Activated naive CD4-positive, alpha-beta T cell (primary cell): ENCODE results near the gene IFNGR1.
"Not testable (repeated sequence)": the region's sequence is repeated elsewhere in the genome, so short reads cannot be mapped to it uniquely, and the experiment has no call there.

Experiments
- DNase-seq, 4 experiments: peaks; one replicate each; lab custom pipeline; 2025; lab: John Stamatoyannopoulos, UW

The IFNGR1 gene

DNA sequence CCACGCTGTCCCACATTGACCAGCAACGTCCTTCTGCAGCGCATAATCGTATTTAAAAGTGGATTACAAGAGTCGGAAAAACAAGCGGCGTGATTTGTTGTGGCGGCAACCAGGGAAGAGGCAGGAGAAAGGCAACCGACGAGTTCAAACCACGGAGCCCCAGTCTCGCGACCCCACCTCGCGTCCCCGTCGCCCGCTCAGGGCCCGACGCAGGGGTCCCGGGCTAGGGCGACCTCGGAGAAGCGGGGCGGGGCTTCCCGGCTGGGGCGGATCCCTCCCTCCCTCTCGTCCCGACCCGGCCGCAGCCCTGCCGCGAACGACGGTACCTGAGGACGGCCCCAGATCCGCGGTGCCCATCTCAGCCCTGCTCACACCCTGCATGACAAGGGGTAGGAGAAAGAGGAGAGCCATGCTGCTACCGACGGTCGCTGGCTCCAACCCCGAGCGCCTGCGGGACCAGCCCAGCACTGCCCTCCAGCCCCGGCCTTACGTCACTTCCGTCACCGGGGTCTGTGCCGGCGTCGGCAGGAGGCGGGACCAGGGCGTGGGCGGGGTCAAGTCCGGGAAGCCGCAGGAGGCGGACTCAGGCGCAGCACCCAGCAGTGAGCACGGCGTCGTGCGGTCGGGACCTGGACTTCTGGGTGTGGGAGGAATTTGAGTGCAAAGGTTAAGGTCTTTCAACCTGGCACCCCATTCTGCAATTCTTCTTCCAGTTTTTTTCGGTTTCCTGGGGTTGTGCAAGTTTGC is at the start of gene IFNGR1:
Gene IFNGR1 (minus strand): TSS at position 469 of the 747 bp plus-strand sequence. CDS start 58 bp downstream, at position 411.
- peak; percentile 72 to 94 (median 91) for DNase-seq

DNA sequence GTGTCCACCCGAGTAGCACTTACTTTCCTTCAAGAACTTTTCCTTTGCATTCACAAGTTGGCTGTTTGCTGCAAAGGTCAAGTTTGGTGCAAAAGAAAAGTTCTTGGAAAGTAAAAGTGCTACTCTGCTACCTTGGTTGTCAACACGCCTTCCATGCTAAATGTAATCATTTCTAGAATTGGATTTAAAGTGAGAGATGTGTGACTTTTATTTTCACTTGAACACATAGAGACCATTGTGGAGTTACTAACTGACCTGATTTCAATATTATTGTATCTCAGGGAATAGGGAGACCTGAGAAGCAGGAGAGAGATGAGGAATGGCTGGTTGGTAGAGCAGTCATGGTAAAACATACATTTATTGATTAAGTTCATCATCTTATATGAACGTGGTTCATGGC is 49.7 kb upstream of the IFNGR1 start:
- DNase-seq = no peak

DNA sequence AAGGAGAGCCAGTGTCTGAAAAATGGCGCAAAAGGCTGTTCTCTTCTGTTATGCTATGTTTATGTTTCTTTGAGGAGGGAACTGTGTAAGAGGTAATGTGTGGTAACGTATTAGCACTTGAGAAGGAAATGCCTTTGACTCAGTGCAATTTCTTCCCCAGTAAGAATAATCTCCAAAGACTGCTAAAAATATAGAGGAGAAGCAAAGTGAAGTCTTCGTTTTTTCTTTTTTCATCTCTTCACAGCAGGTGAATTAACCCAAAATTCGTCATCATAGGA is 47.1 kb upstream of the IFNGR1 start:
- no peak for DNase-seq

DNA sequence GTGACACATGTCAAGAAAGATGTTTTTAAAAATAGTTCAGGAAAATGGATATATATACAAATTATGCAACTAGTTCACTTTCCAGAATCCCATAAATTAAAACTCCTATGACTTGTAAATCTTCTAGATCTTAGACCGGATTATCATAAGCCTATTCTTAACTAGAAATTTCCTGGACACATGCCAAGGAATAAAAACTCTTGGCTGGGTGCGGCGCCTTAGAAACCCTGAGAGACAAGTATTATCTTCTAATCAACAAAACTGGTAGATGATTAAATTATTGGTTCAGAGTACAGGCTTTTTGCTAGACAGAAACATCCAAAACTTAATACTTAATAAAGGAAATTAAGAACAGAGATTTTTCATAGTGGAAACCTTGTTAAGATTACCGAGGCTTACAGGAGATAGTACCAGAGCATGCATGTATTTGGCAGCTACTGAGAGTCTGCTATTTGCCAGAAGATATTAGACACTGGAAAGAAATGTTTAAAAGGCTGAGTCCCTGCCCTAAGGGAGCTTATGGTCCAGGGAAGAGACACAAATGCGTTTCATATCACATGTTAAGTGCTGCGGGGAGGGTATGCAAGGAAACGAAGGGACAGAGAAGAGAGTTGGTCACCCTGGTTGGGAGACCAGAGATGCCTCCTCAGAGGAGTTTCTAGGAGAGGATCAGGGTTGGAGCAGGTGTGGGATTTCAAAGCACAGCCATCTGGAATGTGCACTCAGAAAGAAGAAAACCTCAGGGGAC is 46.5 kb upstream of the IFNGR1 start:
- DNase-seq = no peak

DNA sequence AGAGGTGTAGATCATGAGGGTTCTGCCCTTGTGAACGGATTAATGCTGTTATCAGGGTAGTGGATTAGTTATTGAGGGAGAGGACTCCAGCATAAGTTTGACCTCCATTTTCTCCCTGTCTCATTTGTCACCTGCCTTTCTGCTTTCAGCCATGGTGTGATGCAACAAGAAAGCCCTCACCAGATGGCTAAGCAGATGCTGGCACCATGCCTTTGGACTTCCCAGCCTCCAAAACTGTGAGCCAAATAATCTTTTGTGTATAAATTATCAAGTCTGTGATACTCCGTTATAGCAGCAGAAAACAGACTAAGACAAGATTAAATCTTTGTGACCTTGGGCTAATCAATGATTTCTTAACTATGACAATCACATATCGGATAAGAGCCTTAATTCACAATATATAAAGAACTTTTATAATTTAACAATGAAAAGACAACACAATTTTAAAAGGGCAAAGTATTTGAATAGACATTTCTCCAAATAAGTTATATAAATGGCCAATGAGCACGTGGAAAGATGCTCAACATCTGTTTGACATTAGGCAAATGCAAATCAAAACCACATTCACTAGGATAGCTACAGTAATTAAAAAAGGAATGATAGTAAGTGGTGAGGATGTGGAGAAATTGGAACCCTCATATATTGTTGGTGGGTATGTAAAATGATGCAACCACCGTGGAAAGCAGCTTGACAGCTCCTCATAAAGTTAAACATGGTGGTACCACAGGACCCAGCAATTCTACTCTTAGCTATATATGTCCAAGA is 45.3 kb upstream of the IFNGR1 start:
- DNase-seq = no peak

DNA sequence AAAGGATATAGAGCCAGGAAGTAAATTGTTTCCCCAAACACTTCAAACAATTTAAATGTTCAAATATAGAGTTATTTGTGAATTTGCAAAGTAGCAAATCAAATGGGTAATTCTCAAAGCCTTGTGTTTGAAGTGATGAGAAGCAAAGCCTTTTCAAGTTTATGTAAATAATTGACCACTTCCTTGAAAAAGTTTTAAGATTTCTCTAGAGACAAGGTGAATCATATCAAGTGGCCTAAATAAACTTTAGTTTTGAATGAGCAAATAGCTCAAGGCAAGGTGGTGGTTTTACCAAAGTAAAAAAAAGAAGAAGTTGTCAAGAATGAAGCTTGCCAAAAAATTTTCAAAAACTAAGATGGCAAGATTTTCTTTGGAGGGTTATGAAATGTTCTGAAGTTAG is 42.6 kb upstream of the IFNGR1 start:
- DNase-seq = no peak

DNA sequence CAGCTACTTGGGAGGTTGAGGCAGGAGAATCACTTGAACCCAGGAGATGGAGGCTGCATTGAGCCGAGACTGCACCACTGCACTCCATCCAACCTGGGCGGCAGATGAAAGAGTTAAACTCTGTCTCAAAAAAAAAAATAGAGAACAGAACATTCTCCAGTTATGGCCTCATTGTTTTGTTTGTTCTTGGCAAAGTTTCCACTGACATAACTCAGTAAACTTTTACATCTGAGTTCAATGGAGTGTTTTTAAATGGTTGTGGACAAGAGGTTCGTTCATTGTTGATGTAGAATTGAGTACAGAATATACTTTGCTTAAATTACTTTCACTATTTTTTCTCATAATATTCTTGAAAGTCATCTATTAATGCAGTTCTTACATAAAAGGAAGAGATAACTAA is 42.2 kb upstream of the IFNGR1 start:
- DNase-seq = no peak

DNA sequence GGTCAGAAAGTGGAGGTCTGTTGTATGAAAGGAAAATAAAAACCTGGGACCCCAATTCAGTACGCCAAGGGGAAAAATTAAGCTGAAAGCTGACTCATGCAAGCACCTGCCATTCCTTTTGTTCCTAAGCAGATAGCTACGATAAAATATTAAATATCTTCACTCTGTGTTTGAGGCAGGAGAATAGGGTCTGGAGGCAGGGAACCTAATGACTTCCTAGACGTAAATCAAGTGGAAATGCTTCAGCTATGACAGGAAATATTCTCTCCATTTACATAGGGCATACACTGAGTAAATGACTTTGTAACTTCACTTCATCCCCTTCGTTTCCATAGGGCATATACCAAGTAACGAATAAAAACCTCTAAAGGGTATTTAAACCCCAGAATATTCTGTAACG is 41.0 kb upstream of the IFNGR1 start:
- DNase-seq = no peak

DNA sequence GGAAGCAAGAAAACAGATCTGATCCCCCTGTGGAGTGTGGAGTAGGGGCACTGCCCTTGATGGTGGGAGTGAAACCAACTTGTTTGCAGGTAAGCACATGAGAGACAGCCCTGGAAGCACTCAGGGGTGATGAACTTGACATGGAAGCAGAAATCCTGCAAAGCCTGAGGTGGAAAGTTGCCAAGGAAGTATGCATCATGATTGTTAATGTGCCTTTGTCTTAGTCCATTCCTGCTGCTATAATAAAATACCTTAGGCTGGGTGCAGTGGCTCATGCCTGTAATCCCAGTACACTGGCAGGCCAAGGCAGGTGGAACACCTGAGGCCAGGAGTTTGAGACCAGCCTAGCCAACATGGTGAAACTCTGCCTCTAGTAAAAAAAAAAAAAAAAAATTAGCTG is 40.2 kb upstream of the IFNGR1 start:
- DNase-seq = no peak

DNA sequence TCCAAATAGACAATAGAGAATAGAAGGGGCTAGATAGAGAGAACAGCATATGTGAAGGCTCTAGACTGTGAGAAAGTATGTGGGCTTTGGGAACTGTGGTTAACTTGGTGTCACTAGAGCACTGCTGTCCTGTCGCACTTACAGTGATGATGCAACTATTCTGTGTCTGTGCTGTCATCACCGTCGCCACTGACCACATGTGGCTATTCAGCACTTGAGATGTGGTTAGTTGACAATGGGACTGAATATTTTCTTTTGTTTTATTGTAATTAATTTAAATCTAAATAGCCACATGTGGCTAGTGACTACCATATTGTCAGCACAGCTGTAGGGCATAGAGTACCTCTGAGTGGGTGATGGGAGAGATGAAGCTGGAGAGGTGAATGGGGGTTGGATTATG is 39.0 kb upstream of the IFNGR1 start:
- DNase-seq = no peak

DNA sequence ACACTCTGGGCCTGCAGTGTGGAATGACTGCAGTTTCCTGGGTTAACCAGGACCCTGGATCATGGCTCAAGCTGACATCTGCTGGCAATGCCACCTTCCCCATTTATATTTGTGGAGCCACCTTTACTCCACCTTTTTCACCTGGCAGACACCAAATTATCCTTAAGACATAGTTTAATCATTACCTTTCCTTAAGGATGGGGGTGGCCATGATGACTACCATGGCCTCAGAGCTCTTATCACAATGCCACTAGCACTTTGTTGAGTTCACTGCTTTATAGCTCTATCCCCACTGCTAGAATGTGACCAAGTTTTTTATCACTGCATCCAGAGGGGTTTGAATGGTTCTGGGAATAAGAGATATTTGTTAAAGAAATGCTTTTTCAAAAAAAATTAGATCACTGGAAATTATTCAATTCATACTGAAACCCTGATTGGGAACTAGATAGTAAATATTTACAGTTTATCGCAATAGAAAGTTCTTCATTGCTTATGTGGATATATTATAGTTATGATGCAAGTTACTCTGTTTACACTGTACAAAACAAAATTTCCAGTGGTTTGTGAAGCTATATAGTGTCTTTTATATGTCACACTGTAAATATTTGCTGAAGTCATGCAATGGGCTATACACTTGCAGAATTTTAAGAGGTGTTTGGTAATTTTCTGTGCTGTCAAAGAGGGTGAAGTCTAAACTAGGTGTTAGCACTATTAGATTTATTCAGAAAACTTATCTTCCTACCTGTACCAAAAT is 37.3 kb upstream of the IFNGR1 start:
- DNase-seq = no peak

DNA sequence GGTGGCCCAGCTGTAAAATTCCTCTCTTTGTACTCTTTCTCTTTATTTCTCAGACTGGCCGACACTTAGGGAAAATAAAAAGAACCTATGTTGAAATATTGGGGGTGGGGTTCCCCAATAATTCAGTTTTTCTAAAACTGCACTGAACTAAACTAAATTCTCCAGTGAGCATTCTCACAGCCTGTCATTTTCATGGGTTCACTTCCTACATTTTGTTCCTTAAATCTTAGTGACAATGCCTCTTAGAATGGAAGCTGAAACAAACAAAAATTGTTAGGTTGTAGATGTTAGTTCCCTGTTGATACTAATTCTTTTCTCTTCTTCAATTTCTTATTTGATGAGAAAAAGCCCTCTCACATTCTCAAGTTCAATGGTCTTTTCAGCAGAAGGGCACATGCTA is 35.8 kb upstream of the IFNGR1 start:
- no peak for DNase-seq

DNA sequence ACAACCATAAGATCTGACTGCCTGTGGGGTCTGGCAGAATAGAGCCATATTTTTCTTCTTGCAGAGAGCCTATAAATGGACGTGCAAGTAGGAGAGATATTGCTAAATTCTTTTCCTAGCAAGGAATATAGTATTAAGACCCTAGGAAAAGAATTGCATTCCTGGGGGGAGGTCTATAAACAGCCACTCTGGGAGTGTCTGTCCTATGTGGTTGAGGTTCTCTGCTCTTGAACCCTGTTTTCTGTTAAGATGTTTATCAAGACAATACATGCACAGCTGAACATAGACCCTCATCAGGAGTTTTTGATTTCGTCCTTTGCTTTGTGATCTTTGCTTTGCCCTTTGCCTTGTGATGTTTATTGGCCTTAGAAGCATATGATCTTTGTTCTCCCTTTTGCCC is 35.2 kb upstream of the IFNGR1 start:
- DNase-seq = not testable (repeated sequence)

DNA sequence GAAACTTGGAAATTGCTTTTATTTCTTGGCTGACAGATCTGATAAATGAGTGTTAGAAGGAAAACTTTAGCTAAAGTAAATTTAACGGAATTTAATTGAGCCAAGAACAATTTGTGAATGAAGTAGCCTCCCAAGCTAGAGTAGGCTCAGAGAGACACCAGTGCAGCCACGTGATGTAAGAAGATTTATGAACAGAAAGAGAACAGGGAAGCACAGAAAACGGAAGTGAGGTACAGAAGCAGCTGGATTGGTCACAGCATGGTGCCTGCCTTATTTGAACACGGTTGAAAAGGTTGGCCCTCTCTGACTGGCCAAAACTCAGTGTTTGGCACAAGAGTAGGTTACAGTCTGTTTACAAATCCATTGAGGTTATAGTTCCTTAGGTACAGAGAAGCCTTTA is 29.5 kb upstream of the IFNGR1 start:
- DNase-seq = no peak

DNA sequence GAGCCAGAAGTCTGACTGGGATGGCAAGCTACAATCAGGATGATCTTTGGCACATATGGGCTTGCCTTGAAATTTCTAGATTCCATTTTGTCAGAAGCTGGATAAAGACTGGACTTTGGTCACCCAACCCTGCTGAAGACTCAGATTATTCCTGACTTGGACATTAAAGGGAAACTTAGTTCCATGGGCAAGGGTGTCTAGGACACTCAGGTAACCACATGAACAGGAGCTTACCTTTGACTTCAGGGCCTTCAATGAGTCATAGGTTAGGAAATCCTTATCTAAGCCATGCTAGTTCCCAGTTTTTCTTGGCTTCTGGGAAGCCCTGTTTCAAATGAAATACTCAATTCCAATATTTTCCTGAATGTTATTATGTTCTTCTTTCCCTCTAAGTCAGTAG is 28.5 kb upstream of the IFNGR1 start:
- no peak for DNase-seq

DNA sequence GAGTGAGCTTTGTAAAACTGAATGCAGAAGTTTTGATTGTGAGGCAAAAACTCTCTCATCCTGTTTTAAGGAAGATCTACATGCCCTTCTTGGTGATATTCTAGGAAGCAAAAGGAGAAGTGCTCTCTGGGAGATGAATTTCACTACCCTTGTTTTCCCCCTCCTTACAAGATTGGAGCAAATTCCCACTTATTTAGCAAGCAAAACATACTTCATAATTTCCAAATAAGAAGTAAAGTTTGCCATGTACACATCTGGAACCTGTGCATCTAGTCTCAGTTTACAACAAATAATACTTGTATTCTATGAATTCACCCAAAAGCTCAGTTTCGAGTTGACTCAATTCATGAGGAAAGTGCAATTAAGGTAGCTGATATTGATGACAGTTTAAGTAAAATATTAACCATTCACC is 27.6 kb upstream of the IFNGR1 start:
- DNase-seq = no peak

DNA sequence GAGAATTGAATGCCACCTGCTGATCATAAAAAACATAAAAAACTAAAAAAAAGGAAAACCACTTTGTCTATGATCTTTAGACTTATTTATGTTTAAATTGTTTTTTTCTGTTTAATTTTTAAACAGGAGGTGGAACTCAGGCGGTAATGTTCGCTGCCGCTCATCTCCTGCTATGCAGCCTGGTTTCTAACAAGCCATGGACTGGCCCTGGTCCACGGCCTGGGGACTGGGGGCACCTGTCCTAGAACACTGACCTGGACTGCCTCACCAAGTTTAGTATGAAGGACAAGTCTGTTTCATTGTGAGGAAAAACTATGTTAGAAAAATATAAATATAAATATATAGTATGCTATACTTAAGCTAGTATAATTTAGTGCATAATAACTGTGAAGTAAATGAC is 27.0 kb upstream of the IFNGR1 start:
- DNase-seq = no peak

DNA sequence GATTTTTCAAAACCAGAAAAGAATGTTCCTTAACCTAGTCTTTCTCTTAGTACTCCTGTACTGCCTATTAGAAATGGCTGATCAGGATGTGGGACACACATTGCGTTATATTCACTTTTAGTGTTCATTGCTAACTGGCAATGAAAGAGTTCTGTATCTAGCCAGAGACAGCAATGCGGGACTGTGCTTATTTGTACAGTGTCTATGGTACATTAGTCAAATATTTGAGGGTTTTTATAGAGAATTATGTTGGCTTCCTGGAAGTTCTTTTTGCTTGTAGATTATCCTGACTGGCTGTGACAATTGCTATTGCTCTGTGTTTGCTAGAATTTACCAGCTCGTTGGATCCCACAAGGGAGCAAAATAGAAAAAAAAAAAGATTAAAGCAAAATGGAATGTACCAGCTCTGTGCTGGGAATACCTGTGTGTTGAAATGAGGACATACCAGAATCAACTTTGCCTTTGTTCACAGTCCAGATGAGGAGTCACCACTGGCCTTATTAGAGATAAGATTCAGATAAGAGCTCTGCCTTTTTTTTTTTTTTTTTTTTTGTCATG is 22.4 kb upstream of the IFNGR1 start:
- no peak for DNase-seq

DNA sequence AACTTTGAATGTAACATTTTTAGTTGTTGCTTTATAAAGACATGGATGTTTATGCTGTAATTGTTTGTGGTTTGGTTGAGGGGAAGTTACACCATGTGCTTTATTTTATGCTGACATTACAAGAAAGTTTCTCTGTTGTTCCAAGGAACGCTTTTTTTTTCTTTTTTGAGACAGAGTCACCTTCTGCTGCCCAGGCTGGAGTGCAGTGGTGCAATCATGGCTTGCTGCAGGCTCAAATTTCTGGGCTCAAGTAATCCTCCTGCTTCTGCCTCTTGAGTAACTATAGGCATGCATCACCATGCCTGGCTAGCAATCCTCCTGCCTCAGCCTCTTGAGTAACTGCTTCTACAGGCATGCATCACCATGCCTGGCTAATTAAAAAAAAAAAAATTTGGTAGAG is 21.0 kb upstream of the IFNGR1 start:
- DNase-seq = no peak

DNA sequence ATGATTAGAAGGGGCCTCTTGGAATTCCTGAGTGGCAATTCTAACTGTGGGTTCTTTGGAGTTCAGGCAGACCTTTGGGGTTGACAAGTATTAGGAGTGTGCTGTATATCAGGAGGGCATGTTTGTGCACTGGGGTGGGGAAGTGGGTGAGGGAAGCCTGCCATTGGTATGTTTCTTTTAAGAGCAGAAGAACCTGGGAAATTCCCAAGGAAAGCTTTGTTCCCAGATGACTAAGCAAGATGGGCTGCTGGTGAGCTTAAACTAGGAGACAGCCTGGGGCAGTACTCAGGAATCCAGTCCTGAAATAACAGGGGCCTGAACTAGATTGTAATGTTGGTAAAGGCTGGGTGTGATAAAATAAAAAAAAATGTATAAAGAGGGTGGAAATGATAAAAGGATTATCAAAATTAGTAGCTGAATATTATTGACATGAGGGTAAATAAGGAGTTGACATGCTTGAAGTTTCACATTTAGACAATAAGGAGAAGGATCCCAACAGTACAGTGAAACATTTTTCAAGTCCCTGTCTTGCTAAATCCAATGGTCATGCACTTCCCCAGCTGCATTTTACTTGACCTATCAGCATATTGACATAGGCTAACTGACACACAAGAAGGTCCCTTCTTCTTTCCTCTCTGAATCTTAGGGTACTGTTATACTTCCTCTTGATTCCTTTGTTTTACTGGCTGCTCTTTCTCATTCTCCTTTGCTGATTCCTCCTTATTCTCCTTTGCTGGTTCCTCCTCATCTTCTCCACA is 18.4 kb upstream of the IFNGR1 start:
- DNase-seq = no peak

DNA sequence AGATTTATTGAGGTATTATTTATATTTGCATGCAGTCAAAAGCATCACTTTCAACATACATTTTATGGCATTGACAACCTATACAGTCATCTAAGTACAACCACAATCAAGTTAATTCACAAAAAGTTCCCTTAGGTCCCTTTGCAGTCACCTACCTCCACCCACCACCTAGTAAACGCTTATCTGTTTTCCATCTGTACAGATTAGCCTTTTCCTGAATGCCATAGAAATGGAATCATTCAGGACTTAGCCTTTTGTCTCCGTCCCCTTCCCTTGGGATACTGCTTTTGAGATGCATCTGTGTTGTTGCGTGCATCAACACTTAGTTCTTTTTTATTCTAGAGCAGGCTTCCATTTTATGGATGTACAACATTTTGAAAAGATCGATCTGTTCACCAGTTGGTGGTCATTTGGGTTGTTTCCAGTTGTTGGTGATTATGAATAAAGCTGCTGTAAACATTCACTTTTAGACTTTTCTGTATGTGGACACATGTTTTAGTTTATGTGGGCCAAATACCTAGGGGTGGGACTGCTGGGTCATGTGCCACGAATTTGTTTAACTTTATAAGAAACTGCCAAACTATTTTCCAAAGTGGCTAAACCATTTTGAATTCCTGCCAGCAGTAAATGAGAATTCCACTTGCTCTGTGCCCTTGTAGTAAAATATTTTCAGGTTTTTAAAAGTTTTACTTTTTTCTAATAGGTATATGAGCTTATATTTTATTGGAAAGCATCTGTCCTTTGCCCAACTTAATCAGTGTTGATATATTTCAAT is 17.6 kb upstream of the IFNGR1 start:
- no peak for DNase-seq
